K562 (cell line): ENCODE results near the gene AKAP7. TPM values are rescaled to one million over a fixed set of nuclear protein-coding genes. Genes with fewer than 3 reads are reported as not detected.

ENCODE experiments used
- HSF4 ChIP-seq: fragments of 250-450 bp; sonication (Bioruptor Pico); IDR thresholded peaks from 2 replicates; pipeline ENCODE4 v2.1.2; 2022; ENCODE audit warnings: mild to moderate bottlenecking, moderate library complexity, borderline replicate concordance
- NCOA6 ChIP-seq: fragments of 450-650 bp; IDR thresholded peaks from 2 replicates; pipeline ENCODE4 v1.6.1; 2017; ENCODE audit warnings: mild to moderate bottlenecking
- NFYB ChIP-seq: IDR thresholded peaks from 2 replicates; pipeline ENCODE4 v1.6.1; 2011; ENCODE audit warnings: mild to moderate bottlenecking, moderate library complexity; ENCODE audit not compliant: insufficient read length; ENCODE audit errors: extremely low read depth
- NR1H2 ChIP-seq: sonication (generic); formaldehyde crosslinking; IDR thresholded peaks from 2 replicates; pipeline ENCODE4 v1.4.0; 2020; ENCODE audit warnings: mild to moderate bottlenecking, missing genetic modification reagents
- RBBP5 ChIP-seq: fragments of 200-600 bp; sonication (generic); IDR thresholded peaks from 2 replicates; pipeline ENCODE4 v1.6.1; 2012; ENCODE audit warnings: borderline replicate concordance, mild to moderate bottlenecking, low read length, control low read depth, inconsistent platforms; ENCODE audit not compliant: insufficient read depth, poor library complexity, severe bottlenecking
- SMARCC2 ChIP-seq: fragments of 450-650 bp; IDR thresholded peaks from 2 replicates; pipeline ENCODE4 v1.6.1; 2017; ENCODE audit warnings: antibody characterized with exemption, moderate library complexity, mild to moderate bottlenecking, low read depth
- ZBTB5 ChIP-seq: fragments of 450-650 bp; IDR thresholded peaks from 2 replicates; pipeline ENCODE4 v1.6.1; 2017; ENCODE audit warnings: antibody characterized with exemption
- polyA plus RNA-seq, 8 experiments: library from polyadenylated mRNA; depleted of rRNA in 4 of 8; stranded (reverse) in 5 of 8; unstranded in 3 of 8; fragments of >200 nt; fragmentation: Nextera tagmentation in 2 of 8; fragmentation: Illumina TruSeq in 1 of 8; extraction: Ambion mirVana in 2 of 8; extraction: Trizol in 1 of 8; gene quantifications; 2 replicates each; pipeline versions ENCODE4 v1.2.1 to v1.2.3, GENCODE V29; 2011 to 2014; ENCODE audit warnings: inconsistent platforms in 1 of 8, missing spikeins in 1 of 8
- total RNA-seq, 7 experiments: library from RNA; depleted of rRNA in 6 of 7; stranded (reverse); fragments of >200 nt in 6 of 7; fragmentation: Illumina TruSeq in 2 of 7; extraction: Trizol in 2 of 7; gene quantifications; 2 replicates each; pipeline versions ENCODE4 v1.2.1 to v1.2.3, GENCODE V29; 2011 to 2021; ENCODE audit warnings: low replicate concordance in 1 of 7
- TF ChIP-seq, protein P1 (sequence below): fragments of 450-650 bp; formaldehyde crosslinking; IDR thresholded peaks from 2 replicates; pipeline ENCODE4 v1.4.0; 2022; ENCODE audit warnings: missing genetic modification characterization
- TF ChIP-seq, protein P2 (sequence below): fragments of 250-450 bp; sonication (Bioruptor Pico); IDR thresholded peaks from 2 replicates; pipeline ENCODE4 v1.4.0; 2020; ENCODE audit warnings: borderline replicate concordance

Gene AKAP7
- total and polyA plus RNA-seq, 9 of the 15 experiments (the other 6 are each of a cell fraction or from before 2014, with no cell fraction given): 0.82 to 2.6 (median 1.6) TPM

GRCh38 chr6:131191590-131191989 lies 56.3 kb downstream of the AKAP7 start (continued):
- no peak for TF ChIP-seq SMARCC2
- no peak for TF ChIP-seq RBBP5
- no peak for TF ChIP-seq NFYB
- TF ChIP-seq, protein P1, sequence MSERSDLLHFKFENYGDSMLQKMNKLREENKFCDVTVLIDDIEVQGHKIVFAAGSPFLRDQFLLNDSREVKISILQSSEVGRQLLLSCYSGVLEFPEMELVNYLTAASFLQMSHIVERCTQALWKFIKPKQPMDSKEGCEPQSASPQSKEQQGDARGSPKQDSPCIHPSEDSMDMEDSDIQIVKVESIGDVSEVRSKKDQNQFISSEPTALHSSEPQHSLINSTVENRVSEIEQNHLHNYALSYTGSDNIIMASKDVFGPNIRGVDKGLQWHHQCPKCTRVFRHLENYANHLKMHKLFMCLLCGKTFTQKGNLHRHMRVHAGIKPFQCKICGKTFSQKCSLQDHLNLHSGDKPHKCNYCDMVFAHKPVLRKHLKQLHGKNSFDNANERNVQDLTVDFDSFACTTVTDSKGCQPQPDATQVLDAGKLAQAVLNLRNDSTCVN (CRISPR knock-in tag): no peak
- no peak for TF ChIP-seq HSF4
- TF ChIP-seq ZBTB5: no peak
- TF ChIP-seq, protein P2, sequence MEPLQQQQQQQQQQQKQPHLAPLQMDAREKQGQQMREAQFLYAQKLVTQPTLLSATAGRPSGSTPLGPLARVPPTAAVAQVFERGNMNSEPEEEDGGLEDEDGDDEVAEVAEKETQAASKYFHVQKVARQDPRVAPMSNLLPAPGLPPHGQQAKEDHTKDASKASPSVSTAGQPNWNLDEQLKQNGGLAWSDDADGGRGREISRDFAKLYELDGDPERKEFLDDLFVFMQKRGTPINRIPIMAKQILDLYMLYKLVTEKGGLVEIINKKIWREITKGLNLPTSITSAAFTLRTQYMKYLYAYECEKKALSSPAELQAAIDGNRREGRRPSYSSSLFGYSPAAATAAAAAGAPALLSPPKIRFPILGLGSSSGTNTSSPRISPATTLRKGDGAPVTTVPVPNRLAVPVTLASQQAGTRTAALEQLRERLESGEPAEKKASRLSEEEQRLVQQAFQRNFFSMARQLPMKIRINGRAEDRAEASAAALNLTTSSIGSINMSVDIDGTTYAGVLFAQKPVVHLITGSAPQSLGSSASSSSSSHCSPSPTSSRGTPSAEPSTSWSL (CRISPR knock-in tag): no peak
- TF ChIP-seq NR1H2 (CRISPR knock-in tag): no peak
- no peak for TF ChIP-seq NCOA6
